Esophagus muscularis mucosa (tissue), 4 donors: ENCODE results near the gene USP8. TPM values are rescaled to one million over a fixed set of nuclear protein-coding genes. Genes with fewer than 3 reads are reported as not detected.

Source experiments
- DNase-seq: peaks from one replicate; pipeline ENCODE4 v3.0.0-alpha.2; 2017; ENCODE audit errors: extremely low spot score
- H3K27ac ChIP-seq, 4 donors: fragments of 200-600 bp; sonication (generic); replicated peaks in 1 of 4; 1 replicate in 3 of 4; 2 replicates in 1 of 4; pipeline ENCODE4 v1.5.1; 2016 to 2019; ENCODE audit warnings: mild to moderate bottlenecking in 1 of 4
- H3K27me3 ChIP-seq, 4 donors: fragments of 200-600 bp; sonication (generic); one replicate each; pipeline versions ENCODE4 v1.5.1 to v1.6.0; 2016 to 2019
- H3K36me3 ChIP-seq, 4 donors: fragments of 200-600 bp; sonication (generic); one replicate each; pipeline ENCODE4 v1.5.1; 2016 to 2019
- H3K4me1 ChIP-seq, 4 donors: fragments of 200-600 bp; sonication (generic); one replicate each; pipeline ENCODE4 v1.5.1; 2016 to 2019
- H3K4me3 ChIP-seq, 4 donors: fragments of 200-600 bp; sonication (generic); 1 replicate in 2 of 4; 2 replicates in 2 of 4; pipeline ENCODE4 v1.5.1; 2016 to 2019; ENCODE audit warnings: mild to moderate bottlenecking in 4 of 4, moderate library complexity in 1 of 4
- H3K9me3 ChIP-seq, 4 donors: fragments of 200-600 bp; sonication (generic); 1 replicate in 3 of 4; 2 replicates in 1 of 4; pipeline ENCODE4 v1.5.1; 2016 to 2019
- CTCF ChIP-seq, 3 experiments: fragments of 200-600 bp in 2 of 3; fragments of 450-650 bp in 1 of 3; sonication (generic) in 2 of 3; IDR thresholded peaks; one replicate each; pipeline ENCODE4 v1.5.1; 2017 to 2019; ENCODE audit warnings: antibody characterized with exemption in 3 of 3, mild to moderate bottlenecking in 2 of 3, moderate library complexity in 1 of 3
- EP300 ChIP-seq: sonication (generic); formaldehyde crosslinking; IDR thresholded peaks from one replicate; pipeline ENCODE4 v1.6.1; 2017; ENCODE audit warnings: antibody characterized with exemption
- POLR2A ChIP-seq: fragments of 450-650 bp; IDR thresholded peaks from one replicate; pipeline ENCODE4 v1.6.1; 2017; ENCODE audit warnings: antibody characterized with exemption, moderate library complexity, mild to moderate bottlenecking, low read depth
- POLR2AphosphoS5 ChIP-seq, 2 donors: sonication (generic); formaldehyde crosslinking; IDR thresholded peaks; one replicate each; pipeline ENCODE4 v1.6.1; 2017; ENCODE audit warnings: antibody characterized with exemption in 2 of 2
- WGBS: methylation state at CpG from one replicate; pipeline ENCODE4 v1.1.5; 2018; 5-methylcytosine and 5-hydroxymethylcytosine counted together
- intact Hi-C: fragments of 100-400 bp; cut with DNase I; formaldehyde crosslinking; loops from one replicate; pipeline ENCODE4 v1.15.1; 2023
- total RNA-seq, 4 donors: library from RNA; depleted of rRNA; stranded (reverse); fragments of >200 nt; gene quantifications; one replicate each; pipeline versions ENCODE4 v1.1.0 to v1.2.1, GENCODE V29; 2016

Gene USP8
- total RNA-seq, 4 donors from 2014 or later = 38.2 to 44.6 (median 41.8) TPM

GRCh38 chr15:50431204-50431603 is 7.0 kb downstream of the USP8 start:
- intact Hi-C loops = no loop called here
- WGBS = 100% methylated on average over 1 of the region's 1 CpG

GRCh38 chr15:50432230-50432629 is 8.0 kb downstream of the USP8 start:
- Histone ChIP-seq H3K4me1 (peaks cover 0 to 22% (median 14%) of the 10 kb centered on the region in 4 donors), H3K4me3 (no peak overlapping the region), H3K27ac (no peak overlapping the region), H3K9me3 (no peaks in the 10 kb centered on the region), H3K36me3 (peaks cover 0 to 22% (median 2%) of the 10 kb centered on the region in 4 donors), H3K27me3 (no peaks in the 10 kb centered on the region)
- DNase-seq = no peak
- intact Hi-C loops = no loop called here
- TF ChIP-seq POLR2AphosphoS5 (IDR thresholded peaks at IDR 0.05) (no peak), CTCF (IDR thresholded peaks at IDR 0.05) (no peak), POLR2A (no peak), EP300 (no peak)
- 98% methylated on average over 2 of the region's 2 CpGs for WGBS

More at GRCh38 chr15:50431204-50431603, 7.0 kb downstream of the USP8 start:
- TF ChIP-seq CTCF (IDR thresholded peaks at IDR 0.05) (no peak), POLR2AphosphoS5 (IDR thresholded peaks at IDR 0.05) (no peak), POLR2A (no peak), EP300 (no peak)
- Histone ChIP-seq H3K4me1 (peaks cover under 1 to 29% (median 24%) of the 10 kb centered on the region in 4 donors), H3K9me3 (no peaks in the 10 kb centered on the region), H3K36me3 (peaks cover 0 to 22% (median 2%) of the 10 kb centered on the region in 4 donors), H3K27me3 (no peaks in the 10 kb centered on the region), H3K27ac (no peak overlapping the region), H3K4me3 (no peak overlapping the region)
- DNase-seq = no peak

GRCh38 chr15:50435772-50436171 is 11.6 kb downstream of the USP8 start:
- Histone ChIP-seq H3K27ac (no peak overlapping the region), H3K9me3 (no peaks in the 10 kb centered on the region), H3K4me3 (no peak overlapping the region), H3K36me3 (peaks cover 3 to 32% (median 17%) of the 10 kb centered on the region in 4 donors), H3K27me3 (no peaks in the 10 kb centered on the region), H3K4me1 (peaks cover 0 to 6% (median 2%) of the 10 kb centered on the region in 4 donors)
- no peak for DNase-seq
- WGBS = 94% methylated on average over 2 of the region's 2 CpGs
- TF ChIP-seq POLR2A = no peak
- TF ChIP-seq EP300 = no peak
- no peak for TF ChIP-seq POLR2AphosphoS5 (IDR thresholded peaks at IDR 0.05)
- TF ChIP-seq CTCF (IDR thresholded peaks at IDR 0.05) = no peak
- intact Hi-C loops = no loop called here

- H3K4me3 ChIP-seq = no peak overlapping the region
- H3K36me3 ChIP-seq = peaks cover 3 to 43% (median 32%) of the 10 kb centered on the region in 4 donors
- no peaks in the 10 kb centered on the region for H3K9me3 ChIP-seq
- no peak overlapping the region for H3K27ac ChIP-seq
- no peak for DNase-seq
- H3K27me3 ChIP-seq = no peaks in the 10 kb centered on the region
- peaks cover 0 to 3% (median 0%) of the 10 kb centered on the region in 4 donors for H3K4me1 ChIP-seq
- TF ChIP-seq CTCF (IDR thresholded peaks at IDR 0.05) (no peak), EP300 (no peak), POLR2AphosphoS5 (IDR thresholded peaks at IDR 0.05) (no peak), POLR2A (no peak)
- intact Hi-C loops = no loop called here
- 99% methylated on average over 8 of the region's 8 CpGs for WGBS
Measured at GRCh38 chr15:50438251-50438650, 14.0 kb downstream of the USP8 start.

- H3K27me3 ChIP-seq = no peaks in the 10 kb centered on the region
- no peaks in the 10 kb centered on the region for H3K9me3 ChIP-seq
- H3K4me3 ChIP-seq = no peak overlapping the region
- no peak for TF ChIP-seq EP300
- TF ChIP-seq POLR2A = no peak
- no peak for TF ChIP-seq POLR2AphosphoS5 (IDR thresholded peaks at IDR 0.05)
- TF ChIP-seq CTCF (IDR thresholded peaks at IDR 0.05) = no peak
- no peak overlapping the region for H3K27ac ChIP-seq
- H3K36me3 ChIP-seq = peaks cover 3 to 57% (median 49%) of the 10 kb centered on the region in 4 donors
- no peak for DNase-seq
- H3K4me1 ChIP-seq = peaks cover 0 to under 1% (median 0%) of the 10 kb centered on the region in 4 donors
- intact Hi-C loops = no loop called here
- 98% methylated on average over 5 of the region's 5 CpGs for WGBS
Measured at GRCh38 chr15:50440932-50441331, 16.7 kb downstream of the USP8 start.
